Neural cell (in vitro differentiated cells): Measurements from ENCODE around the gene OR4K5. TPM values are rescaled to one million over a fixed set of nuclear protein-coding genes. Genes with fewer than 3 reads are reported as not detected.

Source experiments
- H2AFZ ChIP-seq: fragments of 200-600, 300-800 bp; sonication (generic), shearing (Covaris generic); 2 replicates; pipeline ENCODE4 v1.6.0; 2014; ENCODE audit warnings: low read depth, mild to moderate bottlenecking, antibody characterized with exemption, low read length, moderate library complexity
- H3F3A ChIP-seq: fragments of 200-600 bp; shearing (Covaris generic); 2 replicates; pipeline ENCODE4 v1.6.1; 2016; ENCODE audit warnings: mild to moderate bottlenecking, moderate library complexity, mixed read lengths, antibody characterized with exemption, low read length; ENCODE audit not compliant: insufficient read depth, poor library complexity, severe bottlenecking
- H3K27ac ChIP-seq: fragments of 200-600, 300-800 bp; sonication (generic), shearing (Covaris generic); 2 replicates; pipeline ENCODE4 v1.5.1; 2014; ENCODE audit warnings: mild to moderate bottlenecking, low read length, moderate library complexity
- H3K27me3 ChIP-seq: fragments of 300-800, 200-600 bp; sonication (generic), shearing (Covaris generic); 2 replicates; pipeline ENCODE4 v1.6.0; 2014; ENCODE audit warnings: mild to moderate bottlenecking, low read depth, low read length, moderate library complexity; ENCODE audit not compliant: insufficient read depth
- H3K36me3 ChIP-seq: fragments of 300-800, 200-600 bp; sonication (generic), shearing (Covaris generic); 2 replicates; pipeline ENCODE4 v1.5.1; 2014; ENCODE audit warnings: mild to moderate bottlenecking, antibody characterized with exemption, low read length, moderate library complexity; ENCODE audit not compliant: insufficient read depth
- H3K4me2 ChIP-seq: fragments of 300-800, 200-600 bp; sonication (generic), shearing (Covaris generic); 2 replicates; pipeline ENCODE4 v1.6.0; 2014; ENCODE audit warnings: mild to moderate bottlenecking, low read length
- H3K4me3 ChIP-seq: fragments of 300-800, 200-600 bp; sonication (generic), shearing (Covaris generic); 2 replicates; pipeline ENCODE4 v1.5.1; 2014; ENCODE audit warnings: mild to moderate bottlenecking, low read length, moderate library complexity
- H3K79me2 ChIP-seq: fragments of 200-600 bp; shearing (Covaris generic); replicated peaks from 2 replicates; pipeline ENCODE4 v1.6.0; 2014; ENCODE audit warnings: mild to moderate bottlenecking, low read length, moderate library complexity; ENCODE audit not compliant: insufficient read depth
- H3K9ac ChIP-seq: fragments of 300-800, 200-600 bp; sonication (generic), shearing (Covaris generic); 2 replicates; pipeline ENCODE4 v1.6.1; 2016; ENCODE audit warnings: mild to moderate bottlenecking, low read length, mixed read lengths
- H3K9me2 ChIP-seq: fragments of 200-600 bp; shearing (Covaris generic); 2 replicates; pipeline ENCODE4 v1.6.1; 2016; ENCODE audit warnings: mild to moderate bottlenecking, low read length, mixed read lengths; ENCODE audit not compliant: insufficient read depth
- H3K9me3 ChIP-seq: fragments of 200-600, 300-800 bp; sonication (generic), shearing (Covaris generic); 2 replicates; pipeline ENCODE4 v1.6.1; 2016; ENCODE audit warnings: mild to moderate bottlenecking, mixed run types, low read length, moderate library complexity, mixed read lengths
- H4K20me1 ChIP-seq: fragments of 200-600 bp; shearing (Covaris generic); 2 replicates; pipeline ENCODE4 v1.6.1; 2016; ENCODE audit warnings: mild to moderate bottlenecking, mixed run types; ENCODE audit not compliant: insufficient read depth
- EP300 ChIP-seq: fragments of 450-650 bp; conservative IDR thresholded peaks from 2 replicates; pipeline ENCODE4 v1.6.1; 2014; ENCODE audit warnings: antibody characterized with exemption, mild to moderate bottlenecking, moderate library complexity; ENCODE audit not compliant: poor library complexity, severe bottlenecking
- EZH2 ChIP-seq: fragments of 200-600, 300-800 bp; shearing (Covaris generic), sonication (generic); IDR thresholded peaks from 2 replicates; pipeline ENCODE4 v1.6.1; 2014; ENCODE audit warnings: antibody characterized with exemption, low read length, borderline replicate concordance, mild to moderate bottlenecking; ENCODE audit not compliant: insufficient read depth, poor library complexity, severe bottlenecking
- MXI1 ChIP-seq: fragments of 450-650 bp; conservative IDR thresholded peaks from 2 replicates; pipeline ENCODE4 v1.6.1; 2014; ENCODE audit warnings: antibody characterized with exemption, mild to moderate bottlenecking; ENCODE audit not compliant: poor library complexity, severe bottlenecking
- POLR2AphosphoS5 ChIP-seq: IDR thresholded peaks from 2 replicates; pipeline ENCODE4 v1.6.1; 2012
- RAD21 ChIP-seq: fragments of 450-650 bp; conservative IDR thresholded peaks from 2 replicates; pipeline ENCODE4 v1.6.1; 2014; ENCODE audit warnings: antibody characterized with exemption, mild to moderate bottlenecking, moderate library complexity
- REST ChIP-seq: IDR thresholded peaks from 2 replicates; pipeline ENCODE4 v1.6.1; 2012; ENCODE audit warnings: borderline replicate concordance
- SMC3 ChIP-seq: fragments of 450-650 bp; conservative IDR thresholded peaks from 2 replicates; pipeline ENCODE4 v1.6.1; 2014; ENCODE audit warnings: antibody characterized with exemption, mild to moderate bottlenecking, moderate library complexity; ENCODE audit not compliant: poor library complexity
- TAF1 ChIP-seq: IDR thresholded peaks from 2 replicates; pipeline ENCODE4 v1.6.1; 2012; ENCODE audit warnings: low read depth
- polyA plus RNA-seq: library from polyadenylated mRNA; depleted of rRNA; stranded (reverse); fragments of >200 nt; gene quantifications from 2 replicates; pipeline ENCODE4 v1.2.3, GENCODE V29; 2014
- TF ChIP-seq, protein P1 (sequence below): fragments of 450-650 bp; IDR thresholded peaks from 2 replicates; pipeline ENCODE4 v1.5.1; 2014; ENCODE audit warnings: antibody characterized with exemption, mild to moderate bottlenecking, moderate library complexity; ENCODE audit not compliant: poor library complexity, severe bottlenecking

Gene OR4K5
- polyA plus RNA-seq, 1 donor from 2014 or later = not detected

DNA sequence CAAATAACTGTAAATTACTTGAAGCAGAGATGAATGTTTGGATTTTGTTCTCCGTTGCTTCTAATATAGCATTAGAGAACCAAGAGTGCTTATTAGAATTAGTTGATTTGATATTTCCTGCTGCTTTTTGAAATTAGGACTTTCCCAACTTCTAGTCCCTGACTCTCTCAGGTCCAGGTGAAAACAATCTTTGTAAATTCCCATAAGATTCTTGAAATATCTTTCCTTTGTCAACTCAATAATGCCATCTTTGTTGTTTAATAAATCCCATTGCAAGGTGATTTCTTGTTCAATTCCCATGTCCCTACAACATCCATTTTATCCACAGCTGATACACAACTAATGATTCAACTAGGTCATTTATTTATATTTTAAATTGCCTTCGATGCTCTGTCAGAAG is 45.6 kb upstream of the OR4K5 start, which contains the start of gene OR4K2:
Gene OR4K2 (plus strand): TSS at position 301 of the 400 bp plus-strand sequence. CDS start 1,126 bp downstream, outside the sequence.
- H3K9me3 ChIP-seq = peaks cover 4% of the 10 kb centered on the region

GRCh38 chr14:19878029-19878642 is 42.3 kb upstream of the OR4K5 start:
- Histone ChIP-seq H3K9me3 (peaks cover 4% of the 10 kb centered on the region), H3K9me2 (no peaks in the 10 kb centered on the region), H3K9ac (no peak overlapping the region), H3K4me3 (no peak overlapping the region), H3K27me3 (no peaks in the 10 kb centered on the region), H3K79me2 (no peaks in the 10 kb centered on the region), H2AFZ (no peak overlapping the region), H3K4me2 (no peak overlapping the region), H3K27ac (no peak overlapping the region), H4K20me1 (no peaks in the 10 kb centered on the region), H3K36me3 (no peaks in the 10 kb centered on the region), H3F3A (no peaks in the 10 kb centered on the region)
- TF ChIP-seq POLR2AphosphoS5 = no peak
- TF ChIP-seq, protein P1, sequence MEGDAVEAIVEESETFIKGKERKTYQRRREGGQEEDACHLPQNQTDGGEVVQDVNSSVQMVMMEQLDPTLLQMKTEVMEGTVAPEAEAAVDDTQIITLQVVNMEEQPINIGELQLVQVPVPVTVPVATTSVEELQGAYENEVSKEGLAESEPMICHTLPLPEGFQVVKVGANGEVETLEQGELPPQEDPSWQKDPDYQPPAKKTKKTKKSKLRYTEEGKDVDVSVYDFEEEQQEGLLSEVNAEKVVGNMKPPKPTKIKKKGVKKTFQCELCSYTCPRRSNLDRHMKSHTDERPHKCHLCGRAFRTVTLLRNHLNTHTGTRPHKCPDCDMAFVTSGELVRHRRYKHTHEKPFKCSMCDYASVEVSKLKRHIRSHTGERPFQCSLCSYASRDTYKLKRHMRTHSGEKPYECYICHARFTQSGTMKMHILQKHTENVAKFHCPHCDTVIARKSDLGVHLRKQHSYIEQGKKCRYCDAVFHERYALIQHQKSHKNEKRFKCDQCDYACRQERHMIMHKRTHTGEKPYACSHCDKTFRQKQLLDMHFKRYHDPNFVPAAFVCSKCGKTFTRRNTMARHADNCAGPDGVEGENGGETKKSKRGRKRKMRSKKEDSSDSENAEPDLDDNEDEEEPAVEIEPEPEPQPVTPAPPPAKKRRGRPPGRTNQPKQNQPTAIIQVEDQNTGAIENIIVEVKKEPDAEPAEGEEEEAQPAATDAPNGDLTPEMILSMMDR = no peak
- TF ChIP-seq EZH2 = no peak
- no peak for TF ChIP-seq EP300
- no peak for TF ChIP-seq SMC3
- no peak for TF ChIP-seq REST
- no peak for TF ChIP-seq TAF1

More for the DNA sequence above, 45.6 kb upstream of the OR4K5 start, which contains the start of gene OR4K2:
- Histone ChIP-seq H3K79me2 (no peaks in the 10 kb centered on the region), H3K9ac (no peak within 1 kb of the TSS), H3K9me2 (no peaks in the 10 kb centered on the region), H3K4me3 (no peak within 1 kb of the TSS), H3F3A (no peaks in the 10 kb centered on the region), H3K36me3 (no peaks in the 10 kb centered on the region), H2AFZ (no peak within 1 kb of the TSS), H4K20me1 (no peaks in the 10 kb centered on the region), H3K4me2 (no peak within 1 kb of the TSS), H3K27me3 (no peaks in the 10 kb centered on the region), H3K27ac (no peak within 1 kb of the TSS)
- TF ChIP-seq TAF1 (no peak), RAD21 (no peak), EP300 (no peak), REST (no peak), POLR2AphosphoS5 (no peak), EZH2 (no peak), SMC3 (no peak), MXI1 (no peak)
- TF ChIP-seq, protein P1 = no peak
